Measurements from ENCODE around the gene TAS2R1.

TAS2R1 gene

GRCh38 chr5:9588254-9588653, 41.9 kb downstream of the TAS2R1 start:
- DNase-seq (ENCODE audit: low read depth, low spot score) = no peak

DNA sequence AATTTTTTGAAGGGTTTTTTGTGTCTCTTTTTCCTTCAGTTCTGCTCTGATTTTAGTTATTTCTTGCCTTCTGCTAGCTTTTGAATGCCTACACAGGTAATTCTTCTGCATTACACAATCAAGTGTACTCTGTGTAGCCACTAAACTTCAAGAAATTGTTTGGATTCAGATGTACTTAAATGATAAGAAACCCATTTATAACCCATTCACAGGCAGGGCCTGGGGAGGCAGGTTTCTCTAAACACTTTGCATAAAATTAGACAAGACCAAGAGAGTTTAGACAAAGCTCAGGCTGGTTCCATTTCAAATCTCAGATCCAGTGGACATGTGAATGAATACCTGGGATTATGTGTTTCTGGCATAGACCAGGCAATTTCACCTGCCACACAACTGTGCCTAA, 43.0 kb downstream of the TAS2R1 start:
- DNase-seq (ENCODE audit: low read depth, low spot score) = no peak

DNA sequence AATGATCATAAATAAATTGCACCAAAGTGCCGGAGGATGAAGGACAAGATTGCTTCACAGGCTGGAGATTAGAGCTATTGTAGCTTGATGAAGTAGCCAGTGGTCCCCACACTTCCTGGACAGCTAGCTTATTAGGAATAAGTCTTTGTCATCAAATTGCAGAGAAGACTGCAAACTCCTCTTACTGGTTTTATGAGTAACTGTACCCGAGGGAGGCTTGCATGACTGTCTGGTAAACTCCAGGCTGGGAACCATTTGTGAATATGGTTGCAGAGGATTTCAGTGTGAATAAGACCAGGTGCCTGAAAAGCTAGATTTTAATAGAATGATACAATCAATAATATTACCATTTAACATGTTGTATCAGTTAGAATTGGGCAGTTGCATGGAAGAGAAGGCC, 47.7 kb downstream of the TAS2R1 start:
- no peak for DNase-seq (ENCODE audit: low read depth, low spot score)

All from astrocyte of the hippocampus (primary cell).